COLO668 (cell line): ENCODE results near the gene SH2D3C.
A peak's percentile ranks its signal among the peaks of the same experiment; 100 is the strongest.

Experiments
- DNase-seq: peaks from one replicate; lab custom pipeline; 2025; ENCODE audit not compliant: unreplicated experiment; lab: John Stamatoyannopoulos, UW

SH2D3C gene

DNA sequence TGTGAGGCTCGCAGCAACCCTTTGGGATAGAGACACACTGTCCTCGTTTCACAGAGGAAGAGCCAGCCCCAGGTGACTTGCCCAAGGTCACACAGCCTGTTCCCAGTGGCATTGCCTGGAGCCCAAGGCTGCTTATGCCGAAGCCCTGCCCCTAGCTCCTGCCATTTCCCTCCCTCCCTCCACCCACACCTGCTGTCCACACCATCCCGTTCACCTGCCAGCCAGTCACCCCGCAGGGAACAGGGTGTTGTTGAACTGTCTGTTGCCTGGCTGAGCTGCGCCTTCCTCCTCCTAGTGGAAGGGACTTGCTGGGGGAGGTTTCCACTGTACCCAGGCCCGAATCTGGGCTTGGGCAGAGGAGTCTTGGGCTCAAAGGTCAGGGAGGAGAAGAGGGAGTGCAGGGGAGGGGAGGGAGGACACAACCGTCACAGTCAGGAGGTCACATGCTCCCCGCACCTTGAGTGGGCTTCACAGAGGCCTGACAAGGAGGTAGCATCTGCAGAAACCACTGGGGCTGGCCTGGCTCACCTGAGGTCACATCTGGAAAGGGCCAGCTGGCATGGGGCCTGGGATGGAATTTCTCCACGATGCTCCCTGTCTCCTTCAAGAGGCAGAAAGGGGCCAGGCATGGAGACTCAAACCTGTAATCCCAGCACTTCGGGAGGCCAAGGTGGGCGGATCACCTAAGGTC is 56.3 kb downstream of the SH2D3C start:
- DNase-seq, result peak; percentile 58

- peak; percentile 14 for DNase-seq
These were observed 57.1 kb downstream of the SH2D3C start for GRCh38 chr9:127721391-127721821.

GRCh38 chr9:127720865-127721227 is 57.6 kb downstream of the SH2D3C start:
- no peak for DNase-seq

DNA sequence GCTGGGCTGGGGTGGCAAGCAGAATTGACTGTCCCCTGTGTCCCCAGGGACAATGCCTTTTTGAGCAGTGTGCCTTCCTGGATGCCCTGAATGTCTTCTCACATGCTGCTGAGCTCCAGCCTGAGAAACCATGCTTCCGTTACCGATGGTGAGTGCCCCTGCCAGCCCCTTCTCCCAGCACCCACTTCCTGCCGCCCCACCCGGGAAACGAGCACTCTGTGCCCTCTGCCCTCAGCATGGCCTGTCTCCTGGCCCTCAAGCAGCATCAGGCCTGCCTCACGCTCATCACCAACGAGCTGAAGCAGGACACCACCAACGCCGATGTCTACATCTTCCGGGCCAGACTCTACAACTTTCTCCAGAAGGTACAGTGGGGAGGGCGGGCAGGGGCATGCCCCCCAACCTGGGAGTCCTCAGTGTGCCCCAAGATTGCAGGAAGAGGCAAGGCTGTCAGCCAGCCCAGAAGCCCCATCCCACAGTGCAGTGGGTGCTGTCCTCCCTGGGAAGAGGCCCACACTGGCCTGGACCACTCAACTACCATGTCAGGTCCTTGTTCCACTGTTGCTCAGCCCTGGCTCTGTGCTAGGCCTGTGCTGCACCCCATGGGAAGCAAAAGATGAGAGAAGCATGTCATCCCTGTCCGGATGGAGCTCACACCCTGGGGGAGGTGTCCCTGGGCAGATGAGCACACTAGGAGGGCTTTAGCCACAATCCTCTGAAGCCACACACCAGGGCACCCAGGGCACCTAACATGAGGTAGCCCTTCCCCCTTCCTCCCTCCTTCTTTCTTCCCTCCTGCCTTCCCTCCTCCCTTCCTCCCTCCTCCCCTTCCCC is 58.2 kb downstream of the SH2D3C start:
- DNase-seq, result no peak

GRCh38 chr9:127717766-127718165 is 60.7 kb downstream of the SH2D3C start:
- DNase-seq, result no peak

DNA sequence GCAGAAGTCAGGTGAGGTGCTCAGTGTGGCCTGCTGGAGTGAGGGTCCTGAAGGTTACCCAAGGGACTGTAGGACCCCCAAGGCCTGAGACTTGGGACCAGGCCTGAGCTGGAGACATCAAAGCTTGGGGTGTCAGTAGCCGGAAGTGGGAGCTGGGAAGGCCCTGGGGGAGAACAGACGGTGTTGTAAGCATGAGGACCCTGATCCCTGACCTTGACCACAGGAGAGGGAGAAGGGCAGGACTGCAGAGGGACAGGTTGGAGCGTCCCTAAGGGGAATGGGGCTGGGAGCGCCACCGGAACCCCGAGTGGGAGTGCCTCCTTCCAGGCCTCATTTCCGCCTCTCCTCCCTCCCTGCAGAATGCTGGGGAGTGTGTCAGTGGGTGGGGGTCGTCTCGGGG is 62.1 kb downstream of the SH2D3C start:
- no peak for DNase-seq

DNA sequence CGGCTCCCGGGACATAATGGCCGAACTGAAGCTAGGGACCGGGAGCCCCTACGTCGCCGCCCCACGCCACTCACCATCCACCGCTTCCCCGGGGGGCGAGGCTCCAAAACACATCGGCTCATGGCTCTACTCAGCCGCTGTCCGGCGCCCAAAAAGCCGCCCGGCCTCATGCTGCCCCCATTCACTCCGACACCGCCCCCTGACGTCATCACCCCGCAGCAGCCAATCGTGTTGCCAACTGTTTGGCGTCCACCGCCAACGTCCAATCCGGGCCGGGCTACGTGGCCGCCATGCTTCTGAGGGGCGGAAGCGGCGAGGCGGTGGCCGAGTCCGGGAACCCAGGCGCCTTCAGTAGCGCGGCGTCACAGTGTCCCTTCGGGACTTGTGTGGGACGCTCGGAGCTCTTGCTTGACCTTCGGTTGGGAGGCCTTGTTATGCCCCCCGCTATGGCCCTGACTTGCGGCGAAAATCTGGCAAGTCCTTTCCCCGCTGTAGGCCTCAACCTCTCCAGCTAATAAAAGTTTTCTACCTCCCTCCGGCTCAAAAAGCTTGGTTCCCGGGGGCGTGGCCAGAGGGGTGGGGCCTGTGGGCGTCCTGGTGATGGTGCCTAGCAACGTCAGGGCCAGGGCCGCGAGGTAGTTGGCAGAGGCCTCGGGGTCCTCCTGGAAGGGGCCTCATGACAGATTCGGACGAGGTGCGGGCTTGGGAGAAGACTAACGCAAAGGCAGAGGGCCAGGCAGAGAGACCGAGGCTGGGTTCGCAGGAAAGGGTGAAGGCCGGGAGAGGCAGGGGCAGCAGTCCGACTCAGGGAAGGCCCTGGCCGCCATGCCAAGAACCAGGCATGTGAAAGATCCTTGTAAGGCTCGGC is 62.8 kb downstream of the SH2D3C start, which contains the start of the genes PTRH1 and TTC16:
Gene PTRH1, minus strand, starts transcription at position 194 of the 868 bp plus-strand sequence. Its CDS starts 24 bp downstream, at position 170.
Gene TTC16, plus strand, starts transcription at position 610 of the 868 bp plus-strand sequence. Its CDS starts 67 bp downstream, at position 677.
- DNase-seq, result peak; percentile 97

GRCh38 chr9:127714951-127715469 is 63.5 kb downstream of the SH2D3C start:
- DNase-seq, result peak; percentile 49

DNA sequence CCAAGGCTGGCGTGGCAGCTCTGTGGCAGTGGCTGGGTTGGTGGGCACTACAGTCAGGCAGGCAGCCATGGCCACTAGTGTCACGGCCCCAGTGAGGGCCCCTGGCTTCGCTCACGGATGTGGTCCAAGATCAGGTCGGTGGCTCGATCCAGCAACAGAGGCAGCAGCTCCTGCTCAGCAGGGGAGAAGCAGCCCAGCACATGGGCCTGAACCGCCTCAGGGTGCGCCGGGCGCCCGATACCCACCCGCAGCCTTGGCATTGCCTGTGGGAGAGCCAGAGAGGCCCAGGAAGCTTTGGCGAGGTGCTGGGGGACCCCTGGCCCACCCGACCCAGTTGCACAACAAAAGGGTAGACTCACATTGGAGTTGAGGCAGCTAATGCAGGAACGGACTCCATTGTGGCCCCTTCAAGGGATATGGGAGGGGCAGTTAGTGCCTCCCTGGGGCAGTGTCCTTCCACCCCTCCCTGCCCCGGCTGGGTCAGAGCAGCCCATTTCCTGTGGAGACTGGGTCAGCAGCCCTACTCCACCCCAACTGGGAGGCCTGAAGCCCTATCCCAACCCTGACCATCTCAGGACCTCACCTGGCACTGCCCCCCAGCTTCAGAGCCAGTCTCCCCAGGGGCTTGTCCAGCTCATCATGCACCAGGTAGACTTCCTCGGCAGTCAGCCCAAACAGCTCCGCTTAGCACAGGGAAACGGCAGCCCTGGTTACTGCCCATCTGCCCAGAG is 64.3 kb downstream of the SH2D3C start:
- DNase-seq, result peak; percentile 14

GRCh38 chr9:127712867-127713266 is 65.6 kb downstream of the SH2D3C start:
- DNase-seq, result no peak

GRCh38 chr9:127712371-127712770 is 66.1 kb downstream of the SH2D3C start:
- DNase-seq, result no peak

DNA sequence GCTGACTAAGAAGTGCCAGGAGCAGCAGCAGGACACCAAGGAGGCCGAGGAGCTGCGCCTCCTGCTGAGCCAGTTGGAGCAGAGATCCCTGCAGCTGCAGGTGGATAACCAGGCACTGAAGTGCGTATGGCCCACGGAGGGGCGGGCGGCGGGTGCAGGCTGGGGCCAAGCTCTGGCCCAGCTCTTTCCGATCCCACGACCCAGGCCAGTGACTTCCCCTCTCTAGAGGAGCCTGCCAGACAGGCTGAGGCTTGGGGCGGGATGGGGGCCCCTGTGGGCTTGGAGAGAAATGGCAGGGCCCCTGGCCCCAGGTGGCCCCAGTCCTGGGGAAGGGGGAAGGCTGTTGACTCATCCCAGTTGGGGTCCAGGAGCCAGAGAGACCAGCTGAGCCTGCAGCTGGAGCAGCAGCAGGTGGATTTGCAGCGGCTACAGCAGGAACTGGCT is 66.6 kb downstream of the SH2D3C start:
- DNase-seq, result peak; percentile 76

- DNase-seq, result no peak
These were observed 67.2 kb downstream of the SH2D3C start for GRCh38 chr9:127711226-127711701.

- DNase-seq, result no peak
These were observed 68.2 kb downstream of the SH2D3C start for GRCh38 chr9:127710204-127710783.

GRCh38 chr9:127708952-127709587 is 69.4 kb downstream of the SH2D3C start:
- DNase-seq, result no peak

DNA sequence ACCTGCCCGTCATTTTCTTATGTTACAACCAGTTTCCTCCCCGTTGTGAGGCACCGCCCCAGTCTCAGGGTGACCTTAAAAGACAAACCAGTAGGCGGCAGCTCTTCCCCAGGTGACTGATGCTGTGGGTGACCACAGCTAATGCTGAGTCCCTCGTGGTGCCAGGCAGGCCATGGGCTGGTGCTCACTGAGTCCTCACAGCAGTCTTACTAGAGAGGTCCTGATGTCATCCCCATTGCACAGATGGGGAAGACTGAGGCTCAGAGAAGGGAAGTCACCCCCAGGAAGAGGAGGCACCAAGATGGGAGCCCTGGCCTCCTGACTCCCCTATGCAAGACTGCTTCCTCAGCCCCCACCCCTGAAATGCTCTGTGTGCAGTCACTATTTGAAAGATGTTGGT is 70.7 kb downstream of the SH2D3C start:
- peak; percentile 56 for DNase-seq

DNA sequence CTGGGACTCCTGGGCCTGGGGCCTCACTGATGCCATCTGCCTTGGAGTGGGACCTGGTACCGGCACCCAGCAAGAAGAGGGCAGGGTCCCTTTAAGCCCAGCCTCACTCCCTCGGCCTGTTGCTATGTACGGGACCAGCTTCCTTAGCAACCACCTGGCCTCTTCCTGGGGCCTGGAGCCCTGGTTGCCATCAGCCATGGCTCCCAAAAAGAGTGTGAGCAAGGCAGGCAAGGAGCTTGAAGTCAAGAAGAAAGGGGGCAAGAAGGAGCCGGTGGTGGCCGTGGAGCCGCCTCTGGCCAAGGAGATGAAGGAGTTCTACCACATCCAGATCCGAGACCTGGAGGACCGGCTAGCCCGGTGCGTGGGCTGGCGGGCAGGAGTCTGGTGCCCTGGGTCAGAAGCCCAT is 71.6 kb downstream of the SH2D3C start, which contains the start of gene CFAP157:
Gene CFAP157, plus strand, starts transcription at position 153 of the 406 bp plus-strand sequence. Its CDS starts 44 bp downstream, at position 197.
- DNase-seq, result peak; percentile 68

DNA sequence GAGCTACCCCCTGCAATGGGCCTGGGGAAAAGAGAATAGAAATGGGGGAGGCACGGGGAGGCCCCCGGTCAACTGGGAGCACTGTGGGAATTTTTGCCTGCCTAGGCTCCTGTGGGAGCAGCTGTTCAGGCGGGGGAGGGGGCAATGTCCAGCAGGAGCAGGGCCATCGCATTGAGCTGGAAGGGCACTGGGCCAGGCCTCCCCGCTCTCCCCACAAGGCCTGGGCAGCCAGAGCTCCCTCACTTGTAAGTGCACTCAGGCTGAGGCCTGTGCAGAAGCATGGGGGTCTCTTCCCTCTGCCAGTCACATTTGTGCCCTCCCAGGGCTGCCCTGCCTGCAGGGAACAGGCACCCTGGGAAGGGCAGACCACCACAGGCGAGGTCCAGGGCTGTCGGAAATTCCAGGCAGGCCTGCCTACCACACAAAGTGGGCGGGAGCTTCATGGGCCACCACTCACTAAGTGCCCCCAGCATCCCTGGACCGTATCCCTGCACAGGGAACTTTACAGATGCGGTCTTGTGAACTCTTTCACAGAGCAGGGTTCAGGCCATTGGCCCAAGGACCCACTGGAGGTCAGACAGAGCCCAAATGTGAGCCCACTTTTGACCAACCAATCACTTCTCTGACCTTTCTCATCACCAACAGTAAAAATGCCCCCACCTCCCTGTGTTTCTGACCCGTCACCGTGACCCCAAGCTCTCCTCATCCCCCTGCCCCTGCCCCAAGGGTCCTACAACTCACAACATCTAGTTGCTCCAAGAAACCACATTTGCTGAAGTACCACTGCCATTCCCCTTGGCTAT is 72.7 kb downstream of the SH2D3C start:
- DNase-seq, result no peak
